Astrocyte of the cerebellum (primary cell): ENCODE measurements around the gene ATG2A.

Experiments used
- DNase-seq: peaks from one replicate; pipeline ENCODE4 v3.0.0-alpha.2; 2011; ENCODE audit warnings: low read depth
- H3K4me3 ChIP-seq: 2 replicates; pipeline ENCODE4 v1.5.1; 2011; ENCODE audit warnings: mild to moderate bottlenecking, low read depth, low read length, moderate library complexity
- CTCF ChIP-seq: IDR thresholded peaks from 2 replicates; pipeline ENCODE4 v1.5.1; 2012; ENCODE audit warnings: low read length, low read depth, moderate library complexity, mild to moderate bottlenecking; ENCODE audit errors: missing control alignments
- in situ Hi-C: cut with HindIII; loops from 2 replicates; pipeline ENCODE4 v1.10.0; 2017; ENCODE audit warnings: low sequenced_read_pairs

Gene ATG2A

GRCh38 chr11:64906314-64906635, 10.7 kb downstream of the ATG2A start:
- DNase-seq = no peak
- H3K4me3 ChIP-seq = no peak overlapping the region
- in situ Hi-C loops = no loop called here
- TF ChIP-seq CTCF = no peak

GRCh38 chr11:64905516-64906313, 11.3 kb downstream of the ATG2A start:
- TF ChIP-seq CTCF = no peak
- no peak overlapping the region for H3K4me3 ChIP-seq
- DNase-seq = no peak
- in situ Hi-C loops = no loop called here

GRCh38 chr11:64903291-64903833, 13.6 kb downstream of the ATG2A start:
- no peak overlapping the region for H3K4me3 ChIP-seq
- no peak for TF ChIP-seq CTCF
- in situ Hi-C loops = no loop called here

GRCh38 chr11:64902102-64902900, 14.7 kb downstream of the ATG2A start:
- H3K4me3 ChIP-seq = no peak overlapping the region
- in situ Hi-C loops = no loop called here
- DNase-seq = no peak
- no peak for TF ChIP-seq CTCF

More at GRCh38 chr11:64903291-64903833, 13.6 kb downstream of the ATG2A start:
- DNase-seq = no peak

- in situ Hi-C loops = no loop called here
- no peak for DNase-seq
- no peak for TF ChIP-seq CTCF
- no peak overlapping the region for H3K4me3 ChIP-seq
Observed at GRCh38 chr11:64900774-64901173, 16.2 kb downstream of the ATG2A start.

GRCh38 chr11:64900263-64900678, 16.7 kb downstream of the ATG2A start:
- TF ChIP-seq CTCF = no peak
- DNase-seq = no peak
- H3K4me3 ChIP-seq = no peak overlapping the region
- in situ Hi-C loops = no loop called here
